A172 (cell line): ENCODE data around the gene JMY. TPM values are rescaled to one million over a fixed set of nuclear protein-coding genes. Genes with fewer than 3 reads are reported as not detected.
A peak's percentile ranks its signal among the peaks of the same experiment; 100 is the strongest.

Experiments
- DNase-seq: peaks from one replicate; pipeline ENCODE4 v3.0.0-alpha.2; 2015; ENCODE audit warnings: low spot score
- total RNA-seq: library from RNA; depleted of rRNA; stranded (reverse); fragments of >200 nt; shearing (Covaris generic); gene quantifications from 2 replicates; pipeline ENCODE4 v1.2.3, GENCODE V29; 2014; rRNA removed

Gene JMY
- total RNA-seq, 1 experiment from 2014 or later: 12.6 TPM

- no peak for DNase-seq
Measured at GRCh38 chr5:79295029-79295428, 59.1 kb downstream of the JMY start.

GRCh38 chr5:79297661-79298060, 61.7 kb downstream of the JMY start:
- no peak for DNase-seq

GRCh38 chr5:79301046-79301712, 65.2 kb downstream of the JMY start:
- no peak for DNase-seq

GRCh38 chr5:79302454-79302853, 66.5 kb downstream of the JMY start:
- DNase-seq: no peak

- no peak for DNase-seq
Measured at GRCh38 chr5:79305706-79306105, 69.8 kb downstream of the JMY start.

GRCh38 chr5:79318935-79319614, 83.1 kb downstream of the JMY start:
- DNase-seq: peak; percentile 56

GRCh38 chr5:79329453-79329852, 93.5 kb downstream of the JMY start:
- DNase-seq: no peak

- DNase-seq: no peak
Measured at GRCh38 chr5:79330071-79330470, 94.1 kb downstream of the JMY start.

- DNase-seq: no peak
Measured at GRCh38 chr5:79333852-79334557, 98.1 kb downstream of the JMY start.

GRCh38 chr5:79346420-79346824, 110.5 kb downstream of the JMY start:
- peak; percentile 87 for DNase-seq

GRCh38 chr5:79349047-79349446, 113.1 kb downstream of the JMY start:
- DNase-seq: no peak

GRCh38 chr5:79349881-79350280, 114.0 kb downstream of the JMY start:
- no peak for DNase-seq

- no peak for DNase-seq
Measured at GRCh38 chr5:79357398-79357797, 121.5 kb downstream of the JMY start.

Other genes starting within 250 kb of the JMY start
- gene DMGDH, start 166.5 kb upstream of the JMY start, total RNA-seq: 0.12 TPM in 1 of 2 replicates, not detected in the other
- gene BHMT2, start 166.4 kb upstream of the JMY start, total RNA-seq: not detected in 2 replicates
- not detected in 2 replicates for gene BHMT, start 124.3 kb upstream of the JMY start, total RNA-seq